SK-N-SH treated with all-trans-retinoic acid at 6 μM for 48 hours (cell line): ENCODE results near the gene SPAG4.

ENCODE experiments used
- ATAC-seq: fragments of 200-7000 bp; cut with Tn5 transposase; 3 replicates; pipeline ENCODE4 v1.9.1; 2020; ENCODE audit warnings: mild to moderate bottlenecking, moderate library complexity
- ARNTL ChIP-seq: fragments of 450-650 bp; formaldehyde crosslinking; IDR thresholded peaks from 2 replicates; pipeline ENCODE4 v1.5.0; 2020; ENCODE audit warnings: low read depth, mild to moderate bottlenecking, moderate library complexity, borderline replicate concordance
- BACH2 ChIP-seq: fragments of 250-450 bp; sonication (Bioruptor Pico); IDR thresholded peaks from 2 replicates; pipeline ENCODE4 v1.9.0; 2021; ENCODE audit warnings: mild to moderate bottlenecking, borderline replicate concordance
- CSDC2 ChIP-seq: fragments of 250-450 bp; sonication (Bioruptor Pico); IDR thresholded peaks from 2 replicates; pipeline ENCODE4 v1.5.0; 2020; ENCODE audit warnings: mild to moderate bottlenecking, moderate library complexity
- CSRNP3 ChIP-seq: fragments of 250-450 bp; sonication (Bioruptor Pico); IDR thresholded peaks from 2 replicates; pipeline ENCODE4 v1.5.1; 2021; ENCODE audit warnings: mild to moderate bottlenecking, moderate library complexity
- ESRRG ChIP-seq: fragments of 250-450 bp; sonication (Bioruptor Pico); IDR thresholded peaks from 2 replicates; pipeline ENCODE4 v1.6.1; 2021; ENCODE audit warnings: mild to moderate bottlenecking
- ISL1 ChIP-seq: fragments of 250-450 bp; sonication (Bioruptor Pico); IDR thresholded peaks from 2 replicates; pipeline ENCODE4 v2.1.2; 2022; ENCODE audit warnings: mild to moderate bottlenecking, moderate library complexity
- POU6F1 ChIP-seq: fragments of 250-450 bp; sonication (Bioruptor Pico); IDR thresholded peaks from 2 replicates; pipeline ENCODE4 v1.8.0; 2021; ENCODE audit warnings: low read depth, mild to moderate bottlenecking, moderate library complexity, borderline replicate concordance
- PPARA ChIP-seq: fragments of 250-450 bp; sonication (Bioruptor Pico); IDR thresholded peaks from 2 replicates; pipeline ENCODE4 v1.5.0; 2020; ENCODE audit warnings: mild to moderate bottlenecking, borderline replicate concordance
- RARB ChIP-seq: fragments of 250-450 bp; sonication (Bioruptor Pico); IDR thresholded peaks from 2 replicates; pipeline ENCODE4 v1.8.0; 2021; ENCODE audit warnings: mild to moderate bottlenecking, moderate library complexity
- SNAI2 ChIP-seq: fragments of 250-450 bp; sonication (Bioruptor Pico); IDR thresholded peaks from 2 replicates; pipeline ENCODE4 v1.5.0; 2020; ENCODE audit warnings: mild to moderate bottlenecking, moderate library complexity
- TCF4 ChIP-seq: fragments of 250-450 bp; sonication (Bioruptor Pico); IDR thresholded peaks from 2 replicates; pipeline ENCODE4 v1.8.0; 2021; ENCODE audit warnings: mild to moderate bottlenecking, moderate library complexity, borderline replicate concordance
- TOX ChIP-seq: fragments of 250-450 bp; sonication (Bioruptor Pico); IDR thresholded peaks from 2 replicates; pipeline ENCODE4 v1.8.0; 2021; ENCODE audit warnings: mild to moderate bottlenecking, moderate library complexity, borderline replicate concordance
- TSHZ2 ChIP-seq: fragments of 250-450 bp; sonication (Bioruptor Pico); IDR thresholded peaks from 2 replicates; pipeline ENCODE4 v1.5.0; 2020; ENCODE audit warnings: mild to moderate bottlenecking, moderate library complexity
- ZC3H10 ChIP-seq: fragments of 250-450 bp; sonication (Bioruptor Pico); IDR thresholded peaks from 2 replicates; pipeline ENCODE4 v1.5.1; 2021; ENCODE audit warnings: mild to moderate bottlenecking, moderate library complexity
- ZFP3 ChIP-seq: fragments of 250-450 bp; sonication (Bioruptor Pico); IDR thresholded peaks from 2 replicates; pipeline ENCODE4 v1.5.0; 2020; ENCODE audit warnings: mild to moderate bottlenecking, moderate library complexity
- ZFP30 ChIP-seq: fragments of 450-650 bp; formaldehyde crosslinking; IDR thresholded peaks from 2 replicates; pipeline ENCODE4 v1.5.0; 2022; ENCODE audit warnings: mild to moderate bottlenecking, moderate library complexity
- ZNF565 ChIP-seq: fragments of 450-650 bp; formaldehyde crosslinking; conservative IDR thresholded peaks from 2 replicates; pipeline ENCODE4 v1.5.0; 2020; ENCODE audit warnings: low read depth, mild to moderate bottlenecking, moderate library complexity
- ZNF70 ChIP-seq: fragments of 450-650 bp; formaldehyde crosslinking; IDR thresholded peaks from 2 replicates; pipeline ENCODE4 v1.5.0; 2020; ENCODE audit warnings: mild to moderate bottlenecking, moderate library complexity
- ZNF8 ChIP-seq: fragments of 450-650 bp; formaldehyde crosslinking; IDR thresholded peaks from 2 replicates; pipeline ENCODE4 v1.5.0; 2020; ENCODE audit warnings: mild to moderate bottlenecking, moderate library complexity
- TF ChIP-seq, protein P1 (sequence below): fragments of 250-450 bp; sonication (Bioruptor Pico); IDR thresholded peaks from 2 replicates; pipeline ENCODE4 v1.8.0; 2020; ENCODE audit warnings: mild to moderate bottlenecking, moderate library complexity, borderline replicate concordance

SPAG4 gene

DNA sequence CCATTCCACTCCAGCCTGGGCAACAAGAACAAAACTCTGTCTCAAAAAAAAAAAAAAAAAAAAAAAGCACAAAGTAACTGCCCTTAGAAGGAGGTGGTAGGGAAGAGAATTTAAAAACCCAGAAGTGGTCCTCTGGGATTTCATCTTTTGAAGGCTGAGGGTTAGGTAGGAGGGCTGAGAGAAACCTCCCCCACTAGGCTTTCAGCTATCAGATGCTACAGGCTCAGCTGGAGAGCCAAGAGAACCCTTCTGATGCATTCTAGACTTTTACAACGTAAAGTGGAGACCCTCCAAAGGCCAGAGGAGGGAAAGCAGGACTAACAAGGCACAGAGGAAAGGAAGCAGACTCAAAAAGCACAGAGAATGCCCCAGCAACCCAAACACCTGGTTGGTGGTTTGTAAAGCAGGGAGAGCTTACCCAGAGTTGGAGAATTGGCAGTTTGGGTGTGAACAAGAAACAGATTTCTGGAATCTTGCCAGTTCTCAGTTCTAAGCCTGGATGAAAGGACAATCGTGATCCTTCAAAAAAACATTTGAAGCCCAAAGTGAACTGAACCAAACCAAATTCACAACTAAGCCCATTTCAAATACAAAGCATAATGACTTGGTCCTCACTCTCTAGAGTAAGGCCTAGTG lies 23.2 kb upstream of the SPAG4 start:
- TF ChIP-seq CSDC2 (no peak), ZNF70 (CRISPR knock-in tag) (no peak), PPARA (CRISPR knock-in tag) (no peak), TOX (CRISPR knock-in tag) (no peak), BACH2 (CRISPR knock-in tag) (no peak), CSRNP3 (no peak), TSHZ2 (CRISPR knock-in tag) (no peak), ARNTL (CRISPR knock-in tag) (no peak), ZC3H10 (no peak)
- ATAC-seq: no peak

DNA sequence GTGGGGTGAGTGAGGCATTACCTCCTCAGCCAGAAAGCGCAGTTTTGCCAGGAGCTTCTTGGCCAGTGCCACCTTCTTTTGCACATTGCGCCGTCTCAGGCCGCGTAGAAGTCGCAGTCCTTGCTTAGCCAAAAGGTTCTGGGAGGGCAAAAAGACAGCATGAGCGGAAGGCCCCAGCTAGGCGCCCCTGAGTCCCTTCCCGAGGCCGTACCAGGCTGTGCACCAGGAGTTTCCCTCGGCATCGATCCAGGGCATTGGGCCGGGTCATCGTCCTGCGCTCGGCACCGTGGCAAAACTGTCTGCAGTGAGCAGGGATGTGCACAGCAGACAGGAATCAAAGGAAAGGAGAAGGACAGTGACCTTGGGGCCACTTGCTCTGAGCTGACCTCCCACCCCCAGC lies 20.2 kb upstream of the SPAG4 start:
- TF ChIP-seq ZNF70 (CRISPR knock-in tag): no peak
- TF ChIP-seq PPARA (CRISPR knock-in tag): no peak
- TF ChIP-seq TCF4 (CRISPR knock-in tag): no peak
- TF ChIP-seq SNAI2 (CRISPR knock-in tag): no peak
- TF ChIP-seq TOX (CRISPR knock-in tag): no peak
- no peak for TF ChIP-seq ZNF565
- no peak for ATAC-seq

- no peak for ATAC-seq
- TF ChIP-seq SNAI2 (CRISPR knock-in tag) (no peak), TCF4 (CRISPR knock-in tag) (no peak), ZFP3 (CRISPR knock-in tag) (no peak), ZNF70 (CRISPR knock-in tag) (no peak), ZNF8 (no peak), ZNF565 (no peak), BACH2 (CRISPR knock-in tag) (no peak), ARNTL (CRISPR knock-in tag) (no peak), RARB (CRISPR knock-in tag) (no peak)
Observed at GRCh38 chr20:35595901-35596300, 19.7 kb upstream of the SPAG4 start.

DNA sequence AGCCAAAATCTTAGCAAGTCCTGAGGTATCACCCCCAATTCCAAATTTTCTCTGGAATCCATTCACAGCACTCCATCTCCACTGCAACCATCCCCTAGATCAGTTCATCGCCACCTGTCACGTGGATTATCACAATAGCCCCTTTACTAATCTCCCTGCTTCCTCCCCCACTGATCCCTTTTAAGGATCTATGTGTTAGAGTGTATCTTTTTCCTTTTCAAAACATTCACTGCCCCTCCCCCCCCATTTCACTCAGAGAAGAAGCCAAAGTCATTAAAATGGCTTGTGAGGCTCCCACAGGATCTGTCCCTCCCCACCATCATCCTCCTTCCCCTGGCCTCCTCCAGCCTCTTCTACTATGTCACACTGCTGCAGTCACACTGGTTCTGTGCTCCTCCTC lies 18.4 kb upstream of the SPAG4 start:
- TF ChIP-seq ISL1 (CRISPR knock-in tag) (no peak), RARB (CRISPR knock-in tag) (no peak), CSRNP3 (no peak), ZFP3 (CRISPR knock-in tag) (no peak), BACH2 (CRISPR knock-in tag) (no peak), SNAI2 (CRISPR knock-in tag) (no peak), ZC3H10 (no peak), TSHZ2 (CRISPR knock-in tag) (no peak), POU6F1 (CRISPR knock-in tag) (no peak), ESRRG (CRISPR knock-in tag) (no peak), ARNTL (CRISPR knock-in tag) (no peak), TOX (CRISPR knock-in tag) (no peak), ZFP30 (CRISPR knock-in tag) (no peak), ZNF70 (CRISPR knock-in tag) (no peak)
- TF ChIP-seq, protein P1, sequence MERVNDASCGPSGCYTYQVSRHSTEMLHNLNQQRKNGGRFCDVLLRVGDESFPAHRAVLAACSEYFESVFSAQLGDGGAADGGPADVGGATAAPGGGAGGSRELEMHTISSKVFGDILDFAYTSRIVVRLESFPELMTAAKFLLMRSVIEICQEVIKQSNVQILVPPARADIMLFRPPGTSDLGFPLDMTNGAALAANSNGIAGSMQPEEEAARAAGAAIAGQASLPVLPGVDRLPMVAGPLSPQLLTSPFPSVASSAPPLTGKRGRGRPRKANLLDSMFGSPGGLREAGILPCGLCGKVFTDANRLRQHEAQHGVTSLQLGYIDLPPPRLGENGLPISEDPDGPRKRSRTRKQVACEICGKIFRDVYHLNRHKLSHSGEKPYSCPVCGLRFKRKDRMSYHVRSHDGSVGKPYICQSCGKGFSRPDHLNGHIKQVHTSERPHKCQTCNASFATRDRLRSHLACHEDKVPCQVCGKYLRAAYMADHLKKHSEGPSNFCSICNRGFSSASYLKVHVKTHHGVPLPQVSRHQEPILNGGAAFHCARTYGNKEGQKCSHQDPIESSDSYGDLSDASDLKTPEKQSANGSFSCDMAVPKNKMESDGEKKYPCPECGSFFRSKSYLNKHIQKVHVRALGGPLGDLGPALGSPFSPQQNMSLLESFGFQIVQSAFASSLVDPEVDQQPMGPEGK (CRISPR knock-in tag): no peak
- ATAC-seq: no peak
